ENCODE data around the gene PIGS. TPM values are rescaled to one million over a fixed set of nuclear protein-coding genes. Genes with fewer than 3 reads are reported as not detected.

The PIGS gene
- total RNA-seq, 2 experiments from 2014 or later: 73.8 to 76.4 TPM

- CTCF ChIA-PET: no interaction called here
- no peak overlapping the region for H3K27ac Mint-ChIP-seq
- TF ChIP-seq, protein P1, sequence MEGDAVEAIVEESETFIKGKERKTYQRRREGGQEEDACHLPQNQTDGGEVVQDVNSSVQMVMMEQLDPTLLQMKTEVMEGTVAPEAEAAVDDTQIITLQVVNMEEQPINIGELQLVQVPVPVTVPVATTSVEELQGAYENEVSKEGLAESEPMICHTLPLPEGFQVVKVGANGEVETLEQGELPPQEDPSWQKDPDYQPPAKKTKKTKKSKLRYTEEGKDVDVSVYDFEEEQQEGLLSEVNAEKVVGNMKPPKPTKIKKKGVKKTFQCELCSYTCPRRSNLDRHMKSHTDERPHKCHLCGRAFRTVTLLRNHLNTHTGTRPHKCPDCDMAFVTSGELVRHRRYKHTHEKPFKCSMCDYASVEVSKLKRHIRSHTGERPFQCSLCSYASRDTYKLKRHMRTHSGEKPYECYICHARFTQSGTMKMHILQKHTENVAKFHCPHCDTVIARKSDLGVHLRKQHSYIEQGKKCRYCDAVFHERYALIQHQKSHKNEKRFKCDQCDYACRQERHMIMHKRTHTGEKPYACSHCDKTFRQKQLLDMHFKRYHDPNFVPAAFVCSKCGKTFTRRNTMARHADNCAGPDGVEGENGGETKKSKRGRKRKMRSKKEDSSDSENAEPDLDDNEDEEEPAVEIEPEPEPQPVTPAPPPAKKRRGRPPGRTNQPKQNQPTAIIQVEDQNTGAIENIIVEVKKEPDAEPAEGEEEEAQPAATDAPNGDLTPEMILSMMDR (IDR thresholded peaks at IDR 0.05): no peak
- peaks cover 30% of the 10 kb centered on the region for H3K4me1 Mint-ChIP-seq (ENCODE audit: low read depth)
- intact Hi-C loops (cut with DNase I, micrococcal nuclease): loop anchor here in 1 of 2 experiments (5.0 to 10.0 kb wide), 2 partner anchors 67 to 160 kb away; partner anchors contain the start of gene RSKR
- Histone ChIP-seq H3K36me3 (ENCODE audit: insufficient read depth, low read length) (peaks cover 18% of the 10 kb centered on the region), H3K4me3 (ENCODE audit: low read length) (no peak overlapping the region), H3K9me3 (ENCODE audit: control insufficient read depth in 1 of 2, insufficient read depth in 1 of 2, low read length in 2 of 2) (no peaks in the 10 kb centered on the region), H3K27ac (ENCODE audit: low read depth in 1 of 2, low read length in 2 of 2) (no peak overlapping the region), H3K27me3 (ENCODE audit: control insufficient read depth in 1 of 2, insufficient read depth in 2 of 2, low read length in 2 of 2) (no peaks in the 10 kb centered on the region), H3K4me1 (ENCODE audit: insufficient read depth, low read length) (peaks cover 32% of the 10 kb centered on the region)
- ATAC-seq (ENCODE audit: poor library complexity) (no peak), DNase-seq (no peak)
- no peaks in the 10 kb centered on the region for H3K9me3 Mint-ChIP-seq
- POLR2A ChIA-PET: no interaction called here
- no peaks in the 10 kb centered on the region for H3K27me3 Mint-ChIP-seq
- H3K4me3 Mint-ChIP-seq: no peak overlapping the region
- H3K36me3 Mint-ChIP-seq (ENCODE audit: low read depth): peaks cover 9% of the 10 kb centered on the region
Measured at GRCh38 chr17:28545141-28545503, 26.2 kb downstream of the PIGS start.

DNA sequence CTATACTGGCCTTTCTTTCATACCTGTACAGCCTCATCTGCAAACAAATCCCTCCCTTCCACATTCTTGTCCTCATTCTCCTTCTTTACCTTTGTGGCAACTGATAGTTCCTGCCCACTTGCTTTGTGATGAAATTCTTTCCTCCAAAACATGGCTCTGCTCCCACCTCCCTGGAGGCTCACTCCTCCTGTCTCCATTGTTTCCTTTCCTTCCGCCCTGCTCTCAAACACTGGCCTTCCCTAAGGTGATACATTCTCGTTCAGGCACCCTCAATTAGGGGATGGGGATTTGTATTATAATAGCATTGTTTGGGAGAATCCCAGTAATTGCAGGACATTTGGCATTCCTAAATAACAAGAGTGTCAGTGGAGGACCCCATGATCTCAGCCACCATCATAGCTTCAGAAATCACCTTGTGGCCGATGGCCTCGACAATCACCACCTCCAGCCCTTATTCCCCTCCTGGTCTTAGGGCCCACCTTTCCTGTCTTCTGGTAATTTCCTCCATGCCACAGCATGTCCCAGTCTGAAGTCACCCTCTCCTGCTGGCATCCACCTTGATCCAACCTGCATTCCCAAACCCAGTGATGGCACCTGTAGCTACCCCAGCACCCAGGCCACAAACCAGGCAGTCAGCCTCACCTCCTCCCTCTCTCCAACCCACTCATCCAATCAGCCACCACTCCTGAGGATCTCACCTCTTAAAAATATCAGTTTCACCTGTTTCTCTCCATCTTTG, 26.8 kb downstream of the PIGS start:
- POLR2A ChIA-PET: no interaction called here
- intact Hi-C loops (cut with DNase I, micrococcal nuclease): loop anchor here (5.0 to 10.0 kb wide), 3 partner anchors 68 to 737 kb away; partner anchors contain the start of gene RSKR (in 1 of the 2)
- TF ChIP-seq, protein P1 (IDR thresholded peaks at IDR 0.05): no peak
- H3K27ac ChIP-seq (ENCODE audit: low read depth in 1 of 2, low read length in 2 of 2): no peak overlapping the region
- ATAC-seq (ENCODE audit: poor library complexity) (no peak), DNase-seq (no peak)
- H3K27me3 ChIP-seq (ENCODE audit: control insufficient read depth in 1 of 2, insufficient read depth in 2 of 2, low read length in 2 of 2): no peaks in the 10 kb centered on the region
- CTCF ChIA-PET: no interaction called here
- peaks cover 18% of the 10 kb centered on the region for H3K36me3 ChIP-seq (ENCODE audit: insufficient read depth, low read length)
- Mint-ChIP-seq H3K27me3 (no peaks in the 10 kb centered on the region), H3K27ac (no peak overlapping the region), H3K9me3 (no peaks in the 10 kb centered on the region), H3K4me3 (no peak overlapping the region), H3K36me3 (ENCODE audit: low read depth) (peaks cover 9% of the 10 kb centered on the region), H3K4me1 (ENCODE audit: low read depth) (peaks cover 25% of the 10 kb centered on the region)
- no peak overlapping the region for H3K4me3 ChIP-seq (ENCODE audit: low read length)
- peaks cover 26% of the 10 kb centered on the region for H3K4me1 ChIP-seq (ENCODE audit: insufficient read depth, low read length)
- H3K9me3 ChIP-seq (ENCODE audit: control insufficient read depth in 1 of 2, insufficient read depth in 1 of 2, low read length in 2 of 2): no peaks in the 10 kb centered on the region

GRCh38 chr17:28541439-28541838, 29.9 kb downstream of the PIGS start:
- H3K27me3 Mint-ChIP-seq: no peaks in the 10 kb centered on the region
- TF ChIP-seq, protein P1 (IDR thresholded peaks at IDR 0.05): no peak
- ChIA-PET CTCF (interaction anchor here (0.7 kb wide), 1 partner anchor 10 kb away, joined by 4 read pairs; no protein-coding TSS in a partner anchor), POLR2A (no interaction called here)
- no peaks in the 10 kb centered on the region for H3K36me3 Mint-ChIP-seq (ENCODE audit: low read depth)
- H3K4me3 ChIP-seq (ENCODE audit: low read length): no peak overlapping the region
- H3K9me3 Mint-ChIP-seq: no peaks in the 10 kb centered on the region
- H3K36me3 ChIP-seq (ENCODE audit: insufficient read depth, low read length): peaks cover 7% of the 10 kb centered on the region
- no peak overlapping the region for H3K27ac Mint-ChIP-seq
- no peak for DNase-seq
- no peaks in the 10 kb centered on the region for H3K4me1 ChIP-seq (ENCODE audit: insufficient read depth, low read length)
- H3K9me3 ChIP-seq (ENCODE audit: control insufficient read depth in 1 of 2, insufficient read depth in 1 of 2, low read length in 2 of 2): no peaks in the 10 kb centered on the region
- no peak for ATAC-seq (ENCODE audit: poor library complexity)
- intact Hi-C loops (cut with DNase I, micrococcal nuclease): loop anchor here (2.0 to 10.0 kb wide), 3 partner anchors 47 to 734 kb away; no protein-coding TSS in a partner anchor
- no peak overlapping the region for H3K4me3 Mint-ChIP-seq
- H3K27ac ChIP-seq (ENCODE audit: low read depth in 1 of 2, low read length in 2 of 2): no peak overlapping the region
- no peaks in the 10 kb centered on the region for H3K27me3 ChIP-seq (ENCODE audit: control insufficient read depth in 1 of 2, insufficient read depth in 2 of 2, low read length in 2 of 2)
- no peaks in the 10 kb centered on the region for H3K4me1 Mint-ChIP-seq (ENCODE audit: low read depth)
